Measurements from ENCODE around the gene GBP1. TPM values are rescaled to one million over a fixed set of nuclear protein-coding genes. Genes with fewer than 3 reads are reported as not detected.

GBP1 gene
- total and polyA plus RNA-seq, 2 of the 8 experiments (the other 6 are each of a cell fraction or from before 2014, with no cell fraction given) = not detected

- no peak for TF ChIP-seq CHD1 (IDR thresholded peaks at IDR 0.05; ENCODE audit: low read depth, low read length)
- no peak for TF ChIP-seq FOSL1 (IDR thresholded peaks at IDR 0.05; ENCODE audit: insufficient read depth, low read depth, low read length)
- TF ChIP-seq SRF (IDR thresholded peaks at IDR 0.05; ENCODE audit: low read depth, low read length) = no peak
- no peak for TF ChIP-seq RAD21 (IDR thresholded peaks at IDR 0.05 in 1 of 2, conservative IDR thresholded peaks at IDR 0.05 in 1 of 2; ENCODE audit: low read depth in 2 of 2, low read length in 2 of 2)
- no peak for TF ChIP-seq SP2 (IDR thresholded peaks at IDR 0.05; ENCODE audit: low read length)
- no peak for TF ChIP-seq ZNF274 (IDR thresholded peaks at IDR 0.05; ENCODE audit: borderline replicate concordance, extremely low read depth, low read length)
- TF ChIP-seq HDAC6 (IDR thresholded peaks at IDR 0.05; ENCODE audit: low read depth, low read length) = no peak
- no peak for TF ChIP-seq TAF1 (IDR thresholded peaks at IDR 0.05; ENCODE audit: low read depth, low read length)
- TF ChIP-seq CTCF (IDR thresholded peaks at IDR 0.05; ENCODE audit: control extremely low read depth in 1 of 3, insufficient read depth in 1 of 3, low read depth in 1 of 3, low read length in 3 of 3) = no peak
- TF ChIP-seq YY1 (IDR thresholded peaks at IDR 0.05; ENCODE audit: low read depth, low read length) = no peak
- no peak for TF ChIP-seq TBP (IDR thresholded peaks at IDR 0.05; ENCODE audit: low read depth, low read length)
- TF ChIP-seq CBX5 (IDR thresholded peaks at IDR 0.05; ENCODE audit: low read depth, low read length) = no peak
Observed at GRCh38 chr1:89063094-89063493, 1.9 kb downstream of the GBP1 start (continued).
